Stimulated activated CD4-positive, alpha-beta T cell treated with anti-CD3 and anti-CD28 coated beads, Interleukin-4, amount 100 ng/mL, for 24 hours (primary cell): ENCODE data around the gene PGM5.
"Not testable (repeated sequence)": the region's sequence is repeated elsewhere in the genome, so short reads cannot be mapped to it uniquely, and the experiment has no call there.

Experiments
- DNase-seq: peaks from one replicate; pipeline ENCODE4 v3.0.0-alpha.2; 2020

Gene PGM5

GRCh38 chr9:68356380-68357118, at the start of gene PGM5:
Gene PGM5 (plus strand): TSS chr9:68356611. CDS start chr9:68357128, 517 bp downstream.
- DNase-seq: not testable (repeated sequence)

- DNase-seq: not testable (repeated sequence)
Measured at GRCh38 chr9:68307127-68307526, 49.3 kb upstream of the PGM5 start.

GRCh38 chr9:68307654-68308053, 48.8 kb upstream of the PGM5 start:
- not testable (repeated sequence) for DNase-seq

- DNase-seq: not testable (repeated sequence)
Measured at GRCh38 chr9:68311208-68311607, 45.2 kb upstream of the PGM5 start.

GRCh38 chr9:68318209-68318608, 38.2 kb upstream of the PGM5 start:
- not testable (repeated sequence) for DNase-seq

- not testable (repeated sequence) for DNase-seq
Measured at GRCh38 chr9:68323749-68324148, 32.7 kb upstream of the PGM5 start.

- DNase-seq: not testable (repeated sequence)
Measured at GRCh38 chr9:68324518-68324917, 31.9 kb upstream of the PGM5 start.

GRCh38 chr9:68329106-68329505, 27.3 kb upstream of the PGM5 start:
- DNase-seq: not testable (repeated sequence)

- not testable (repeated sequence) for DNase-seq
Measured at GRCh38 chr9:68330531-68331173, 25.8 kb upstream of the PGM5 start.

GRCh38 chr9:68332122-68332521, 24.3 kb upstream of the PGM5 start:
- not testable (repeated sequence) for DNase-seq

GRCh38 chr9:68335935-68336334, 20.5 kb upstream of the PGM5 start:
- DNase-seq: not testable (repeated sequence)

- not testable (repeated sequence) for DNase-seq
Measured at GRCh38 chr9:68336639-68337339, 19.6 kb upstream of the PGM5 start.

- not testable (repeated sequence) for DNase-seq
Measured at GRCh38 chr9:68338000-68338399, 18.4 kb upstream of the PGM5 start.

GRCh38 chr9:68342265-68343025, 14.0 kb upstream of the PGM5 start:
- not testable (repeated sequence) for DNase-seq

- DNase-seq: not testable (repeated sequence)
Measured at GRCh38 chr9:68343242-68343641, 13.2 kb upstream of the PGM5 start.

GRCh38 chr9:68343992-68344391, 12.4 kb upstream of the PGM5 start:
- not testable (repeated sequence) for DNase-seq

GRCh38 chr9:68351689-68352088, 4.7 kb upstream of the PGM5 start:
- not testable (repeated sequence) for DNase-seq

- DNase-seq: not testable (repeated sequence)
Measured at GRCh38 chr9:68355993-68356379, 425 bp upstream of the PGM5 start.

- DNase-seq: not testable (repeated sequence)
Measured at GRCh38 chr9:68357119-68357714, 806 bp downstream of the PGM5 start.

GRCh38 chr9:68366933-68367547, 10.6 kb downstream of the PGM5 start:
- DNase-seq: not testable (repeated sequence)

GRCh38 chr9:68375789-68376188, 19.4 kb downstream of the PGM5 start:
- DNase-seq: not testable (repeated sequence)

- DNase-seq: not testable (repeated sequence)
Measured at GRCh38 chr9:68377723-68378122, 21.3 kb downstream of the PGM5 start.
